Skin epidermis (tissue), 12 donors: ENCODE measurements around the gene BCL2L1.
A peak's percentile ranks its signal among the peaks of the same experiment; 100 is the strongest.
"Not testable (repeated sequence)": the region's sequence is repeated elsewhere in the genome, so short reads cannot be mapped to it uniquely, and the experiment has no call there.

Experiments used
- H3K27ac ChIP-seq, 21 experiments: fragments of 200-600 bp; sonication (generic) in 11 of 21; one replicate each; pipeline ENCODE4 v1.5.0; 2020; ENCODE audit warnings: mild to moderate bottlenecking in 3 of 21, inconsistent platforms in 2 of 21, moderate library complexity in 2 of 21
- H3K4me3 ChIP-seq, 7 experiments: fragments of 200-600 bp; sonication (generic) in 2 of 7; one replicate each; pipeline ENCODE4 v1.5.0; 2020; ENCODE audit warnings: inconsistent platforms in 2 of 7, mild to moderate bottlenecking in 2 of 7, moderate library complexity in 1 of 7

The BCL2L1 gene

GRCh38 chr20:31666258-31667042, 56.2 kb downstream of the BCL2L1 start:
- Histone ChIP-seq H3K27ac (peak overlapping the region in 18 of 21 experiments; percentile 17 to 75 (median 60)), H3K4me3 (no peak overlapping the region)

DNA sequence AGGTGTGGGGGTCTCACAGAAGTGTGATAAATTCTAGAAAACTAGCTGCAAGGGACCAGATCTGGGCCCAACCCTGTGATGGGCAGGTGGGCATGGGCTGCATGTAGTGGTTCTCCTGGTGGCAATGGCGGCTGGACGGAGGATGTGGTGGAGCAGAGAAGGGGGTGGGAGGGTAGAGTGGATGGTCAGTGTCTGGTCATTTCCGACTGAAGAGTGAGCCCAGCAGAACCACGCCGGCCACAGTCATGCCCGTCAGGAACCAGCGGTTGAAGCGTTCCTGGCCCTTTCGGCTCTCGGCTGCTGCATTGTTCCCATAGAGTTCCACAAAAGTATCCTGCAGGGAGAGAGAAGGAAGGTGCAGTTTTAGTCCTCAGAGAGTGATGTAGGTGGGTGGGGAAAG, 56.9 kb downstream of the BCL2L1 start:
- Histone ChIP-seq H3K4me3 (no peak overlapping the region), H3K27ac (peak overlapping the region in 13 of 21 experiments; percentile 1 to 76 (median 63))

DNA sequence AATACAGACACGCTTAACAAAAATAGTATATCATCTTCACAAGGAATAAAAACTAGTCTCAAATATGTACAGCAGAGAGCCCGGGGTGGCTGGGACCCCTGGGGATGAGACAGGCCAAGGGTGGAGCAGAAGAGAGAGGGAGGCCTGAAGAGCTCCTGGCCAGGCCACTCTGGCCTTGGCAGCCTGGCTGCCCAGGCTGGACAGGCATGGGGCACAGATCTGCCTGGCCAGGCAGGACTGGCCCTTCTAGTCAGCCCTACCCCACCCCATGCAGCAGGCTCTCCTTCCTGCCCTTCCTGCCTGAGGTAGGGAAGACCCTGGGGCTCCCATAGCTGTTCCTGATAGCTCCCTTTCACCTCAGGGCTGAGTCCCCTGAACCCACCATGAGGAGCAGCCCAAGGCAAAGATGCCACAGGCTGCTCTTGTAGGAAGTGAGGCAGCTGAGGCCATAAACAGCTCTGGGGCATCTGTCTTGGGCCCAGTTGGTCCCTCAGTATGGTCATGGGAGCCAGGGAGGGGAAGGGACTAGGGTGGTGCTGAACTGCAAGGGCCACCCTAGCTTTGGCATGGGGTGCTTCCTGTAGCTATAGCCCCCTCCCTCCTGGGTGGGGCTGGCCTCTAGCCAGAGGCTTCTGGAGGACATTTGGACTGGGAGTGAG, 57.8 kb downstream of the BCL2L1 start:
- Histone ChIP-seq H3K4me3 (no peak overlapping the region), H3K27ac (peak overlapping the region in 18 of 21 experiments; percentile 1 to 76 (median 51))

DNA sequence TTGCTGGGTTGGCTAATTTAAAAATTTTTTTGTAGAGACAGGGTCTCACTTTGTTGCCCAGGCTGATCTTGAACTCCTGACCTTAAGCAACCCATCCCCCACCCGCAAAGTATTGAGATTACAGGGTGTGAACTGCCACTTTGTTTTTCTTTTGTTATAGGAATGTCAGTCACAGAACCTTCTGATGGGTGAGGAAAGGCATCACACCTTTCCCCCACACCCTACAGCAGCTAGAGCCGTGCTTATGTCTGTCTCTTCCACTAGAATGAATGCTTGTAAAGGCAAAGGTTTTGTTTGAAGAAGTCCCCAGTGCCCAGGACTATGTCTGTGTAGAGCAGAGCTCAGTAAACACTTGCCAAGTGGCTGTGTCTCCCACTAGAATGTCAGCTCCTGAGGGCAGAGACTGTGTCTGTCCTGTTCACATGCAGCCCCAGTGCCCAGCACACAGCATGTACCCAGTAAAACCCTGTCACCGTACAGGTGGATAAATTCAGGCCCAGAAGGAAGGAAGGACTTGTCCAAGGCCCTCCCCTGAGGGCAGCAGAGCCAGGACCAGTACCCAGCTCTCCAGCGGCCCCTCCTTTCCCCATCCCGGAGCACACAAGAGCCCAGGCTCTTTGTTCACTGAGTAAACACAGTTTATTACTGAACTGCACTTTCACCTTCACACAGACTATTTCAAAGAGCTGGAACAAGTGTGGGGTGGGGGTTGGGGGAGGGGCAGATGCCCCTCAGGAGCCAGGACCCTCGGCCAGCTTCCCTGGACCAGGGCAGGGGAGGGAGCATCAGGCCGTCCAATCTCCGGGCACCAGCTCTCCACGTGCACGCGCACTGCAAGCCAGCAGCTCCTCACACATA, 58.6 kb downstream of the BCL2L1 start:
- Histone ChIP-seq H3K27ac (peak overlapping the region in 14 of 21 experiments; percentile 0 to 76 (median 56)), H3K4me3 (no peak overlapping the region)

- H3K27ac ChIP-seq = peak overlapping the region in 4 of 21 experiments; percentile 64 to 76 (median 71)
- no peak overlapping the region for H3K4me3 ChIP-seq
Measured at GRCh38 chr20:31663524-31663837, 59.2 kb downstream of the BCL2L1 start.

GRCh38 chr20:31662372-31662854, 60.3 kb downstream of the BCL2L1 start:
- Histone ChIP-seq H3K4me3 (no peak overlapping the region), H3K27ac (peak overlapping the region in 16 of 21 experiments; percentile 0 to 73 (median 49))

DNA sequence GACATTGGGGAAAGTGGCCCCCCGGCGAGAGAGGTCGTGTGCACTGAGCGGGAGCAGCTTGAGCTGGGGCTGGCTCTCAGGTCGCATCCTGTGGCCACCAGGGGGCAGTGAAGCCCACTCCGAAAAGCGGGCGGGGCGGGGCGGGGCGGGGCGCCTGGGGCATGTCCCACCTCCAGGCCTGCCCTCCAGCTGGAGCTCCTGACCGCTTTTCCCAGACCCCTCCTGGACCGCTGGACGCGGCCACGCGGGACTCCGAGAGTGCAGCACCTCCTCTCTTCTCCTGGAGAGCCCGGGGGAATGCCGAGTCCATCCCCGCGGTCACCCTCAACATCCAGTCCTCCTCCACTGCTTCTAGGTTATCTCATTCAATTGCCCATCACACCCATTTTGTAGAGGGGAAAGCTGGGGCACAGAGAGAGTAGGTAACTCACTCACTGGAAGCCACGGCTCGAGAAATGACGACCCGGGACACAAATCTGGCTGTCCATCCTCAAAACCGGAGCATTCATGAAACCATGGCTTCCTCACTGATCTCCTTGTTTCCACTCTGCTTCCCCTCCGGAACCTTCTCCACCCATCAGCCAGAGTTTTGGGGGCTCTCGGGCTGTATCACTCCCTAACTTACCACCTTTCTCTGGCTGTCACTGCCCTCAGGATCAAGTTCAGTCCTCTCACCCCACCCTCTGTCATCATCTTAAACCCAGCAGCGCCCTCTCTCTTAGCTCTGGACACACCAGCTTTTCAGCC, 60.9 kb downstream of the BCL2L1 start:
- H3K27ac ChIP-seq = peak overlapping the region in 19 of 21 experiments; percentile 0 to 73 (median 47)
- H3K4me3 ChIP-seq = peak overlapping the region; percentile 22 to 45 (median 25)

DNA sequence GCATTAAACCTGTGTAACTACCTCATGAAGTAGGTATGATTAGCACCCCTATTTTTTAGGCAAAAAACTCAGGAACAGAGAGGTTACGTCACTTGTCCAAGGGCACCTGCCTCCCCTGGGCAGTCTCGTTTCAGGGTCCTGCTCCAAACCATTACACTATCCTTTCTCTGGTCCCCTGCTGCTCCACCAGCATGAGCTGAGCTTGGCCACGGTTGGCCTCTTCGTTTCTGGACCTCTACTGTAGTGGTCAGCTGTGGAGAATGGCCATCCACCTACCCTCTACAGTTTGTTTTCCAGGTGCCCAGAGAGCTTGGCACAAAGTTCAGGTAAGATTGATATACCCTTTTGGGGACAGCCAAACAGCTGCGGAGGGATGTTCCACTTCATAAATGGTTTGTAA, 68.1 kb downstream of the BCL2L1 start:
- Histone ChIP-seq H3K4me3 (no peak overlapping the region), H3K27ac (no peak overlapping the region)

- Histone ChIP-seq H3K27ac (peak overlapping the region in 1 of 21 experiments; percentile 22), H3K4me3 (no peak overlapping the region)
Measured at GRCh38 chr20:31653561-31653960, 69.1 kb downstream of the BCL2L1 start.

DNA sequence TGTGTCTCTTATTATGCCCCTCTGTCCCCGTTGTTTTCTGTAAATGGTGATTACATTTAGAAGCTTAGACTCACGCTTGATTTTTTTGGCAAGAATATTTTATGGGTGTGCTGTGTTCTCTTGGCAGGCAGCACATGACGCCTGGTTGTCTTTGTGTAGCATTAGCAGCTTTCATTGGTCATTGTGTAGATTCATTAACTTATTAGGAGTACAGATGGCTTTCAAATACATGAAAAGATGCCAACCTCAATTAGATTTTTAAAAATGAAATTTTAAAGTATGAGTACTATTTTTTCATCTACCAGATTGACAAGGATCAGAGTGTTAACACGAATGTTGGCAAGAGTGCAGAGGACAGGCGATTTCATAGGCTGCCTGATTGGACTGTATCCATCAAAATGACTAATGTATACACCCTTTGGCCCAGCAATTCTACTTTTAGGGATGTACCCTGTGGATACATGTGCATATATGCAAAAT, 69.7 kb downstream of the BCL2L1 start:
- Histone ChIP-seq H3K4me3 (no peak overlapping the region), H3K27ac (peak overlapping the region in 3 of 21 experiments; percentile 17 to 22 (median 17))

DNA sequence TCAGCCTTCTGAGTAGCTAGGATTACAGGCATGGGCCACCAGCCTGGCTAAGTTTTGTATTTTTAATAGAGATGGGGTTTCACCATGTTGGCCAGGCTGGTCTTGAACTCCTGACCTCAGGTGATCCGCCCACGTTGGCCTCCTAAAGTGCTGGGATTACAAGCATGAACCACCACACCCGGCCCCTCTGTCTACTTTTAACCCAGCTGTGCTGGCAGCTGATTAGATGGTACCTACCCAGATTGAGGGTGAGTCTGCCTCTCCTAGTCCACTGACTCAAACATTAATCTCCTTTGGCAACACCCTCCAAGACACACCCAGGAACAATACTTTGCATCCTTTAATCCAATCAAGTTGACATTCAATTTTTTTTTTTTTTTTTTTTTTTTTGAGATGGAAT, 74.6 kb downstream of the BCL2L1 start:
- H3K27ac ChIP-seq, H3K4me3 ChIP-seq: not testable (repeated sequence)

DNA sequence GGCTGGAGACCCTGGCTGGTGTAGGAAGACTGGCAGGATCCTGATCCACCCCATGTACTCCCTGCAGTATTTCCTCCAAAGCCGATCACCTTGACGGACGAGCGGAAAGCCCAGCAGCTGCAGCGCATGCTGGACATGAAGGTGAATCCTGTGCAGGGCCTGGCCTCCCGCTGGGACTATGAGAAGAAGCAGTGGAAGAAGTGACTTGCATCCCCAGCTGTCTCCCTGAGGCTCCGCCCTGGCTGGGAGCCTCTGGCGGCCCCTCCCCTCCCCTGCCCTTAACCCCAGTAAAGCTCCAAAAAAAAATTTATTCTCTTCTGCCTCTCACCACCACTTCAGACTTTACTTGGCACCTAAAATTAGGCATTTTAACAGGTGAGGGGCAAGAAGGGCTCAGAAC, 78.0 kb downstream of the BCL2L1 start:
- H3K27ac ChIP-seq = no peak overlapping the region
- no peak overlapping the region for H3K4me3 ChIP-seq

GRCh38 chr20:31643522-31643921, 79.1 kb downstream of the BCL2L1 start:
- no peak overlapping the region for H3K27ac ChIP-seq
- H3K4me3 ChIP-seq = no peak overlapping the region

- no peak overlapping the region for H3K4me3 ChIP-seq
- no peak overlapping the region for H3K27ac ChIP-seq
Measured at GRCh38 chr20:31642837-31643236, 79.8 kb downstream of the BCL2L1 start.

GRCh38 chr20:31641391-31641790, 81.3 kb downstream of the BCL2L1 start:
- Histone ChIP-seq H3K27ac (no peak overlapping the region), H3K4me3 (no peak overlapping the region)

DNA sequence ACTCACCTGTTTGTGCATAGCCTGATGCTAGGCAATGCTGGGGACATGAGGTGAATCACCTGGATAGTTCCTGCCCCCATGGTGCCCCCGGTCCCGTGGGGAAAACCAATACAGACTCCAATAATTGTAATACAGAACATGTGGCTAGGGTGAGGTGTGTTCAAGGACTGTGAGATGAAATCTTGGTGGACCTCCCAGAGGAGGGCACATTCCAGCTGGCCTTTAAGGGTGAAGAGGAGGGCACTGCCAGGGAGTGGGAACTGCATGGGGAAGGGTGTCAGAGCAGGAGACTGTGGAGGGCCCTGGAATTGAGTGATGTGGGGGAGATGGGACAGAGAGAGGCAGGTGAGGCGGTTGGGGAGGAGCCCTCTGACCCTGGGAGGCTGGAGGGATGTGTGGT, 82.4 kb downstream of the BCL2L1 start:
- Histone ChIP-seq H3K4me3 (no peak overlapping the region), H3K27ac (no peak overlapping the region)

- no peak overlapping the region for H3K4me3 ChIP-seq
- no peak overlapping the region for H3K27ac ChIP-seq
Measured at GRCh38 chr20:31638816-31639215, 83.9 kb downstream of the BCL2L1 start.

DNA sequence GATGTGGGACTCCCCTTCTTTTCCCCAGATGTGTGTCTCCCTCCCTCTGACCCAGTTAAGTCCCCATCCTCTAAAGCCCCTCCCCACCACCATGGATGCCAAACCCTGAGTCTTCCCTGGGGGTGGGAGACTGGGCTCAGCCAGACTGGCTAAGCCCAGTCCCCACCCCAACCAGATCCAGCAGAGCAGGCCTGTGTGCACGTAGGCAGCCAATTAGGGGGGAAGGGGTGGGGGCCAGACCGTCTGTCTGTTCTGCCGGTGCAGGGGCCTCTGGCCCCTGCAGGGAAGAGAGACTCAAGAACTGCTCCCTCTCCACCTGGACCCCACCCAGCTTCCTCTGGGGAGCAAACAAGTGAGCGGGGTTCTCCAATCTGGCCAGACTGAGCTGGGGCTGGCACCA, 84.4 kb downstream of the BCL2L1 start:
- H3K27ac ChIP-seq = peak overlapping the region in 3 of 21 experiments; percentile 34 to 71 (median 40)
- peak overlapping the region in 1 of 7 experiments; percentile 7 for H3K4me3 ChIP-seq

DNA sequence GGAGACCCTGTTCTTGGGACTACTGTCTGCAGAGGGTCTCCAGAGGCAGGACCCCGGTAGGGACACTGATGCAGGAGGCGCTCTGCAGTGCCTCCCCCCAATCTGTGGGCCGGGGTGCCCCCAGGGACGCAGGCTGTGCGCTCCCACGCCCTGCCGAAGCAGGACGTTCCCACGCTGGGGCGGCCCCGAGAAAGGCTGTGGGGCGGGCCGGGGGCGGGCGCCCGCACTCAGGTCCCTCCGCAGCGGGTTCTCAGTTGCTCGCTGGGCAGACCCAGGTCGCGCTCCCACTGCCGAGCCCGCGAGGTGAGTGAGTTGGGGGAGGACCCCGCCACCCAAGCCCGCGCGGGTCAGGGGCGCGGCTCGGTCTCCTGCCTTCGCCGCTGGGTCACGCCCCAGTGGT, 85.0 kb downstream of the BCL2L1 start, which contains the start of gene COX4I2:
Gene COX4I2 (plus strand): TSS at position 253 of the 400 bp plus-strand sequence. CDS start 1,106 bp downstream, outside the sequence.
- Histone ChIP-seq H3K27ac (peak within 1 kb of the TSS in 3 of 21 experiments; percentile 34 to 71 (median 40)), H3K4me3 (peak within 1 kb of the TSS in 2 of 7 experiments; percentile 7 to 8)
